GM10266 (cell line): Measurements from ENCODE around the gene ZNF234.
A peak's percentile ranks its signal among the peaks of the same experiment; 100 is the strongest.

ENCODE experiments used
- DNase-seq: peaks from one replicate; pipeline ENCODE4 v3.0.0; 2012; ENCODE audit errors: extremely low spot score
- TF ChIP-seq, protein P1 (sequence below): IDR thresholded peaks from 2 replicates; pipeline ENCODE4 v1.5.1; 2012; ENCODE audit warnings: mild to moderate bottlenecking, low read depth; ENCODE audit not compliant: control insufficient read depth, insufficient read depth; ENCODE audit errors: missing control alignments

Gene ZNF234

DNA sequence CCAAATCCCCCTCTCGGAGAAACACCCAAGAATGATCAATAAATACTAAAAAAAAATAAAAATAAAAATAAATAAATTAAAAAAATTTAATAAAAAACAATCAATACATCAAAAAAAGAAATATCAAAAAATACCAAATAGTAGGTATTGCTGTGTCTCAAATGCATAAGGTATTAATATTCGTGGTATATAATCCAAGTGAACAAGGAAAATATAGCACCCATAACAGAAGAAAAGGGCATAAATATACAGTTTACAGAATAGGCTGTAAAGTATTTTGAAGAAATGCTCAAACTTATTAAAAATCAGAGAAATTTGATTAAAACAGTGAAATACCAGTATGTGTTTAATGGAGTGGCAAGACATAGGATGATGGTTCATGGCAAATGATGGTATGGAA is 63.4 kb downstream of the ZNF234 start:
- TF ChIP-seq, protein P1, sequence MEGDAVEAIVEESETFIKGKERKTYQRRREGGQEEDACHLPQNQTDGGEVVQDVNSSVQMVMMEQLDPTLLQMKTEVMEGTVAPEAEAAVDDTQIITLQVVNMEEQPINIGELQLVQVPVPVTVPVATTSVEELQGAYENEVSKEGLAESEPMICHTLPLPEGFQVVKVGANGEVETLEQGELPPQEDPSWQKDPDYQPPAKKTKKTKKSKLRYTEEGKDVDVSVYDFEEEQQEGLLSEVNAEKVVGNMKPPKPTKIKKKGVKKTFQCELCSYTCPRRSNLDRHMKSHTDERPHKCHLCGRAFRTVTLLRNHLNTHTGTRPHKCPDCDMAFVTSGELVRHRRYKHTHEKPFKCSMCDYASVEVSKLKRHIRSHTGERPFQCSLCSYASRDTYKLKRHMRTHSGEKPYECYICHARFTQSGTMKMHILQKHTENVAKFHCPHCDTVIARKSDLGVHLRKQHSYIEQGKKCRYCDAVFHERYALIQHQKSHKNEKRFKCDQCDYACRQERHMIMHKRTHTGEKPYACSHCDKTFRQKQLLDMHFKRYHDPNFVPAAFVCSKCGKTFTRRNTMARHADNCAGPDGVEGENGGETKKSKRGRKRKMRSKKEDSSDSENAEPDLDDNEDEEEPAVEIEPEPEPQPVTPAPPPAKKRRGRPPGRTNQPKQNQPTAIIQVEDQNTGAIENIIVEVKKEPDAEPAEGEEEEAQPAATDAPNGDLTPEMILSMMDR = no peak
- no peak for DNase-seq

DNA sequence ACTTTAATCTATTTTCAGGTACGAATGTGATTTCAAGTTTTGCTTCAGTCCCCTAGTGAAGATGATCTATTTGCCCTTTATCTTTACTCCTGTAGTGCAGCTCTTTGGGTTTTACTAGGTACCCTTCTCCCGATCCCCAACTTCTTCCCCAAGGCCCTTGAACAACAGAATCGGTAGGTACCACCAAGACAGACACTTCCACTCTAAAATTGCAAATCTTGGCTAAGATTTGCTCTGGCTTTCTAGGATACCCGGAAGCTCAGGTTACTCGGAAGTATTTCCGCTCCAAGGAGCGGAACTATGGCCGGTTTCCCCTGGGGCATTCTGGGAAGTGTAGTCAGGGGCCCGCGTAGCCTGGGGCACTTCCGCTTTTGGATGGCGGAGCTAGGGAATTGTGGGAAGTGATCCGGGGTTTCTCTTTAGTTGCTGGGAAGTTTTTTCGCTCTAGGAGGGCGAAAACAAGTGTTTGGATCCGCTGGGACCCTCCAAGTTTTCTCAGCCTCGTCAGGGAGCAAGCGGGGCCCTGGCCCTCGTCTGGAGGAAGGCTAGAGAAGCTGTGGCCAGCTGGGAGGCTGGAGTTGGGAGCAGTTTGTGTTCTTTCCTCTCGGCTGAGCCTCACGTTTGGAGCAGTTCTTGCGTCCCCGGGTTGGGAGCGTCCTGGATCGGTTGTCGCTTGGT is 65.9 kb downstream of the ZNF234 start:
- peak; percentile 88 for DNase-seq
- TF ChIP-seq, protein P1 = no peak
